Measurements from ENCODE around the gene SNORC. TPM values are rescaled to one million over a fixed set of nuclear protein-coding genes. Genes with fewer than 3 reads are reported as not detected.
A peak's percentile ranks its signal among the peaks of the same experiment; 100 is the strongest.

The SNORC gene
- total and polyA plus RNA-seq, 2 experiments from 2014 or later = 2.2 to 7.5 TPM

DNA sequence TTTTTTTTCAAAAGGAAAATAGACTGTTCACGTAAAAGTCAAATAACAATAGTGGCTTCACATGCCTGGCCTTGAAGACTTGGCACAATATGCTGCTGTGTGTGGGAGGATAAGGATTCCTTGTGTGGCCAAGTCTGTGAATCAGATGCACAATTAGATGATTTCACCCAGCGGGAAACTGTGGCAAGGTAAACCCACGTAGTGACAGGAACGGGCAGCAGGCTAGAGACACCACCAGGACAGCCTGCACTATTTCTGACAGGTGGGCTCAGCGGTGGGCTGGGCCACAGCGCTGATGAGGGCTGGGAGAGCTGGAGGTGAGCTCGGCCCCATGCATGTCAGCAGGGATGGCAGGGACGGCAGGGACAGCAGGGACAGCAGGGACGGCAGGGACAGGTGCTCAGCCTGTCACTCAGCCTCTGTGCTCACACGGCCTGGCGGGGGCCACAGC, 21.6 kb downstream of the SNORC start:
- no peak overlapping the region for H3K4me2 ChIP-seq
- no peaks in the 10 kb centered on the region for H3K36me3 ChIP-seq (replicated peaks; ENCODE audit: insufficient read depth, low read depth)
- H3K79me2 ChIP-seq = no peaks in the 10 kb centered on the region
- H3K4me1 ChIP-seq (ENCODE audit: insufficient read depth) = no peaks in the 10 kb centered on the region
- DNase-seq (ENCODE audit: low spot score) = no peak
- WGBS (ENCODE audit: low lambda C conversion rate, missing lambda C conversion rate) = 92% methylated on average over 11 of the region's 11 CpGs
- no peaks in the 10 kb centered on the region for H3K27me3 ChIP-seq
- no peaks in the 10 kb centered on the region for H3K9me2 ChIP-seq (replicated peaks; ENCODE audit: insufficient read depth)
- H2AFZ ChIP-seq = no peak overlapping the region
- H4K20me1 ChIP-seq (ENCODE audit: insufficient read depth, poor library complexity, severe bottlenecking) = no peaks in the 10 kb centered on the region
- no peaks in the 10 kb centered on the region for H3K9me3 ChIP-seq (ENCODE audit: low read depth)
- H3K4me3 ChIP-seq = no peak overlapping the region
- TF ChIP-seq, protein P1, sequence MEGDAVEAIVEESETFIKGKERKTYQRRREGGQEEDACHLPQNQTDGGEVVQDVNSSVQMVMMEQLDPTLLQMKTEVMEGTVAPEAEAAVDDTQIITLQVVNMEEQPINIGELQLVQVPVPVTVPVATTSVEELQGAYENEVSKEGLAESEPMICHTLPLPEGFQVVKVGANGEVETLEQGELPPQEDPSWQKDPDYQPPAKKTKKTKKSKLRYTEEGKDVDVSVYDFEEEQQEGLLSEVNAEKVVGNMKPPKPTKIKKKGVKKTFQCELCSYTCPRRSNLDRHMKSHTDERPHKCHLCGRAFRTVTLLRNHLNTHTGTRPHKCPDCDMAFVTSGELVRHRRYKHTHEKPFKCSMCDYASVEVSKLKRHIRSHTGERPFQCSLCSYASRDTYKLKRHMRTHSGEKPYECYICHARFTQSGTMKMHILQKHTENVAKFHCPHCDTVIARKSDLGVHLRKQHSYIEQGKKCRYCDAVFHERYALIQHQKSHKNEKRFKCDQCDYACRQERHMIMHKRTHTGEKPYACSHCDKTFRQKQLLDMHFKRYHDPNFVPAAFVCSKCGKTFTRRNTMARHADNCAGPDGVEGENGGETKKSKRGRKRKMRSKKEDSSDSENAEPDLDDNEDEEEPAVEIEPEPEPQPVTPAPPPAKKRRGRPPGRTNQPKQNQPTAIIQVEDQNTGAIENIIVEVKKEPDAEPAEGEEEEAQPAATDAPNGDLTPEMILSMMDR (IDR thresholded peaks at IDR 0.05; ENCODE audit: poor library complexity) = no peak
- TF ChIP-seq EZH2 (IDR thresholded peaks at IDR 0.05; ENCODE audit: borderline replicate concordance) (no peak), EZH2phosphoT487 (IDR thresholded peaks at IDR 0.05; ENCODE audit: low read depth, severe bottlenecking, unreplicated experiment) (no peak)
- H3K27ac ChIP-seq = no peak overlapping the region

DNA sequence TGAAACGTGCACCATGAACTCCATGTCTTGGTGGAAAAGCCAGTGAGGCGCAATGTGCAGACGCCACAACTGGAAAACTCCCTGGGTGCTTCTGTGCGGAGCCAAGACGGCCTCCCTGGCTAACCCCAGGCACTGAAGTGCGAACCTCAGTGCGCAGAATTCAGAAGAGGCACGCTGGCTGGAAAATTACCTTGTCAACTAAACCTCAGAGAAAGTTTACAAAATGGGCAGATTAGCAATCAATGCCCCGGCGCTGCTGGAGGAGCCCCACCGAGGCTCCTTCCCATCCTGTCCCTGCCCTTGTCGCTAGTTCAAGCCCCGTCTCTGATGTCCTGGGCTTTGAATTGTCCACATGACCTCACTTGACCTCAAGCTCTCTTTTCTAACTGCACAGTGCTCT, 22.2 kb downstream of the SNORC start:
- Histone ChIP-seq H3K9me2 (replicated peaks; ENCODE audit: insufficient read depth) (no peaks in the 10 kb centered on the region), H3K4me1 (ENCODE audit: insufficient read depth) (no peaks in the 10 kb centered on the region), H4K20me1 (ENCODE audit: insufficient read depth, poor library complexity, severe bottlenecking) (no peaks in the 10 kb centered on the region), H3K27ac (no peak overlapping the region), H3K4me2 (no peak overlapping the region), H3K27me3 (no peaks in the 10 kb centered on the region), H3K9me3 (ENCODE audit: low read depth) (no peaks in the 10 kb centered on the region), H3K79me2 (no peaks in the 10 kb centered on the region), H2AFZ (no peak overlapping the region), H3K36me3 (replicated peaks; ENCODE audit: insufficient read depth, low read depth) (no peaks in the 10 kb centered on the region), H3K4me3 (no peak overlapping the region)
- TF ChIP-seq, protein P1 (IDR thresholded peaks at IDR 0.05; ENCODE audit: poor library complexity) = no peak
- TF ChIP-seq EZH2 (IDR thresholded peaks at IDR 0.05; ENCODE audit: borderline replicate concordance) (no peak), EZH2phosphoT487 (IDR thresholded peaks at IDR 0.05; ENCODE audit: low read depth, severe bottlenecking, unreplicated experiment) (no peak)
- 84% methylated on average over 13 of the region's 13 CpGs for WGBS (ENCODE audit: low lambda C conversion rate, missing lambda C conversion rate)
- no peak for DNase-seq (ENCODE audit: low spot score)

DNA sequence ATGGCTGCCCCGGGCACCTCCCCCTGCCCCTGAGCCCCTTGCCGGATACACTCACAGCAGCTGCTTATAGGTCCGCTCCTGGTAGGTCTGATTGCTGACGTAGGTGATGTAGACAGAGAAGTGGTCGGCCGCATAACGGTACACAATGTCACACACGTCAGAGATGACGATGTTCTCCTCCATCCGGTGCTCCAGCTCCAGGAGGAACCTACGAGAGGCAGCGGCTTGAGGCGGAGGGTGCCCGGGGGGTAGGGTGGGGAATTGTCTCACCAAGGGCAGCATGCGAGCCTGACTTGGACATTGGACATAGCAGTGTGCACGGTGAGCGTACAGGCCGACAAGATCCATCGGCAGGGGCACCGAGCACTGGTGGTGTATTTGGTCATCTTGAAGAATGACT, 22.8 kb downstream of the SNORC start:
- Histone ChIP-seq H3K4me3 (no peak overlapping the region), H4K20me1 (ENCODE audit: insufficient read depth, poor library complexity, severe bottlenecking) (no peaks in the 10 kb centered on the region), H3K4me1 (ENCODE audit: insufficient read depth) (no peaks in the 10 kb centered on the region), H3K27me3 (no peaks in the 10 kb centered on the region), H3K27ac (no peak overlapping the region), H3K9me3 (ENCODE audit: low read depth) (no peaks in the 10 kb centered on the region), H3K79me2 (no peaks in the 10 kb centered on the region), H3K36me3 (replicated peaks; ENCODE audit: insufficient read depth, low read depth) (no peaks in the 10 kb centered on the region), H2AFZ (no peak overlapping the region), H3K9me2 (replicated peaks; ENCODE audit: insufficient read depth) (no peaks in the 10 kb centered on the region), H3K4me2 (no peak overlapping the region)
- TF ChIP-seq EZH2 (IDR thresholded peaks at IDR 0.05; ENCODE audit: borderline replicate concordance) = no peak
- TF ChIP-seq, protein P1 (IDR thresholded peaks at IDR 0.05; ENCODE audit: poor library complexity) = no peak
- TF ChIP-seq EZH2phosphoT487 (IDR thresholded peaks at IDR 0.05; ENCODE audit: low read depth, severe bottlenecking, unreplicated experiment) = no peak
- WGBS (ENCODE audit: low lambda C conversion rate, missing lambda C conversion rate) = 96% methylated on average over 20 of the region's 20 CpGs
- DNase-seq (ENCODE audit: low spot score) = no peak

DNA sequence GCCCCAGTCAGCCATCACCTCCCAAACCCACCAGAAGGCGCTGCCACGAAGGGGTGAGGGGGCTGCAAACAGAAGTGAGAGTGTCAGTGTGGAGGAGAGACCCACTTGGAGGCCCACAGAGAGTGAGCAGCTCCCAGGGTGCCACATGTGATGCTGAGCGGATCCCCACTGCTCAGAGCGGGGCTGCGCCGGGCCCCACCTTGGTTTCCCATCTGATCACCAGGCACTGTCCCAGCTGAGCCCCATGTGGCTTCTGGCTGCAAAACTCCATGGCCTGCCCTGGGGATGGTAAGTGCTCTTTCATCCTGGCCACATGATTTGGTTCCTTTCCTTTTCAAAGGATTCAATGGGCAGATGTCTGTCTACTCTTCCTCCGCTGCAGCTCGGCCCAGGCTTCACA, 23.8 kb downstream of the SNORC start:
- TF ChIP-seq EZH2 (IDR thresholded peaks at IDR 0.05; ENCODE audit: borderline replicate concordance) = no peak
- TF ChIP-seq, protein P1 (IDR thresholded peaks at IDR 0.05; ENCODE audit: poor library complexity) = no peak
- TF ChIP-seq EZH2phosphoT487 (IDR thresholded peaks at IDR 0.05; ENCODE audit: low read depth, severe bottlenecking, unreplicated experiment) = no peak
- Histone ChIP-seq H3K9me2 (replicated peaks; ENCODE audit: insufficient read depth) (no peaks in the 10 kb centered on the region), H3K36me3 (replicated peaks; ENCODE audit: insufficient read depth, low read depth) (no peaks in the 10 kb centered on the region), H3K27ac (no peak overlapping the region), H4K20me1 (ENCODE audit: insufficient read depth, poor library complexity, severe bottlenecking) (no peaks in the 10 kb centered on the region), H3K79me2 (no peaks in the 10 kb centered on the region), H3K4me1 (ENCODE audit: insufficient read depth) (no peaks in the 10 kb centered on the region), H3K9me3 (ENCODE audit: low read depth) (no peaks in the 10 kb centered on the region), H3K4me3 (no peak overlapping the region), H3K4me2 (no peak overlapping the region), H2AFZ (no peak overlapping the region), H3K27me3 (no peaks in the 10 kb centered on the region)
- DNase-seq (ENCODE audit: low spot score) = peak; percentile 2
- WGBS (ENCODE audit: low lambda C conversion rate, missing lambda C conversion rate) = 97% methylated on average over 8 of the region's 8 CpGs
